GM12801 (cell line): ENCODE measurements around the gene TOM1L2.

Experiments
- TF ChIP-seq, protein P1 (sequence below): IDR thresholded peaks from one replicate; pipeline ENCODE4 v1.5.1; 2011; ENCODE audit warnings: control low read depth; ENCODE audit not compliant: insufficient read length; ENCODE audit errors: extremely low read depth

Gene TOM1L2

DNA sequence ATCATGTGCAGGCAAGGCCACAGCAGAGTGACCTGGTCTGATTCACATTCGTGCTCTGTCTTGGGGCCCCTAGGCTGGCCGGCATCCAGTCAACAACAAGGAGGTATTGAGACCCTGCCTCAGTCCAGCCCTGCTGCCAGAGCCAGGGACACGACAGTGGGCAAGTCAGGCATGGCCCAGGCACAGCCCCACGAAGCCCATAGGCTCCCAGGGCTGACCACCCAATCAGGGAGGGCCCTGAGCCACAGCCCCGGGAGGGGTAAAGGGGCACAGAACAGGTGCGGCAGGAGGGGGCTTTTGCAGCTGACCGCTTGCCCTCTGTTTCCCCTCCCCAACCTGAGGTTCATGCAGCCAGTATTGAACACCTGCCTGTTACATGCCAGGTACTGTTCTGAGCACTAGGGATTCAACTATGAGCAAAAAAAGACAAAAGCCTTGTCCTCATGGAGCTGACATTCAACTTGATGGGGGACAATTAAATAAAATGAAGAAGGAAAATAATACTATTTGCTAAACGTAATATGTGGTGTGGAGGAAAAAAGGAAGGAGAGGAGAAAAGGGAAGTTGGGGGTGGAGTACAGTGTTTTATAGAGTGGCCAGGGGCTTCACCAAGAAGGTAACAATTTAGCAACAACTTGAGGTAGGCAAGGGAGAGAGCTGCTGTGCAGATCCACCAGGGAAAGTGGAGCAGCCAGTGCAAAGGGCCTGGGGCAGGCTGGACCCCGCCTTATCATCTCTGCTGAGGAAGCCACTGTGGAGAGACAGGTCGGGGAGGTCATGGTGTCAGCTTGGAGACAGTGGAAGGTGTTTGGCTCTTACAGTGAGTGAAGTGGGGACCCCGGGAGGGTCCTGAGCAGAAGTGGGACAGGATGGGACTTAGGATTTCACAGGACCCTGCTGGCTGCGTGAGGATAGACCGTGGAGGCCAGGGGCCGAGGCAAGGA is 6.6 kb upstream of the TOM1L2 start:
- TF ChIP-seq, protein P1, sequence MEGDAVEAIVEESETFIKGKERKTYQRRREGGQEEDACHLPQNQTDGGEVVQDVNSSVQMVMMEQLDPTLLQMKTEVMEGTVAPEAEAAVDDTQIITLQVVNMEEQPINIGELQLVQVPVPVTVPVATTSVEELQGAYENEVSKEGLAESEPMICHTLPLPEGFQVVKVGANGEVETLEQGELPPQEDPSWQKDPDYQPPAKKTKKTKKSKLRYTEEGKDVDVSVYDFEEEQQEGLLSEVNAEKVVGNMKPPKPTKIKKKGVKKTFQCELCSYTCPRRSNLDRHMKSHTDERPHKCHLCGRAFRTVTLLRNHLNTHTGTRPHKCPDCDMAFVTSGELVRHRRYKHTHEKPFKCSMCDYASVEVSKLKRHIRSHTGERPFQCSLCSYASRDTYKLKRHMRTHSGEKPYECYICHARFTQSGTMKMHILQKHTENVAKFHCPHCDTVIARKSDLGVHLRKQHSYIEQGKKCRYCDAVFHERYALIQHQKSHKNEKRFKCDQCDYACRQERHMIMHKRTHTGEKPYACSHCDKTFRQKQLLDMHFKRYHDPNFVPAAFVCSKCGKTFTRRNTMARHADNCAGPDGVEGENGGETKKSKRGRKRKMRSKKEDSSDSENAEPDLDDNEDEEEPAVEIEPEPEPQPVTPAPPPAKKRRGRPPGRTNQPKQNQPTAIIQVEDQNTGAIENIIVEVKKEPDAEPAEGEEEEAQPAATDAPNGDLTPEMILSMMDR: no peak

DNA sequence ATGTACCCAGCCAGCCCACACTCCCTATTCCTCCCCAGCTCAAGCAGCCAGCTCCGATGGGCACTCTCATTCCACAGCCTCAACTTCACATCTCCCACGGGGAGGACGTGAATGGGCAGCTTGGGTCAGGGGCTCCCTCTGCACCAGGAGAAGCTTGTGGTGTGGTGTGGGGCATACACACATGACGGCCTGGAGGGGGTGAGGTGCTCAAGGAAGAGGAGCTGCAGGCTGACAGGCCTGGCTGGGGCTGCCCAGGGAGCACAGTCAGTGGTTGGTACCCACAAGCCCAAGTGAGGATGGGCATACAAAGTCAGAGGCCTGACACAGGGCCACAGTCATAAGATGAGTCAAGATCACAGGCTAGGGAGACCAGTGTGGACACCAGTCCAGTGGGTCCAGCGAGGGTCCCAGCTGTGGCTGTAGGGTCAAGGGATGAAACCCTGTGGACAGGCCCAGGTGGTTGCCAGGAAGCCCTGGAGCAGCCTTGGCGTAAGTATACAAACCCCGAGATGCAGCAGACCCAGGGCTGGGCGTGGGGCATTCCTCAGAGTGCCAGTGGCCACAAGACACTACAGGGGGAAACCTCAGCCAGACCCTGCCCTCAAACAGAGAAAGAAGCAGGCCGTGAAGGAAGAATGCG is 4.9 kb upstream of the TOM1L2 start:
- TF ChIP-seq, protein P1: no peak

DNA sequence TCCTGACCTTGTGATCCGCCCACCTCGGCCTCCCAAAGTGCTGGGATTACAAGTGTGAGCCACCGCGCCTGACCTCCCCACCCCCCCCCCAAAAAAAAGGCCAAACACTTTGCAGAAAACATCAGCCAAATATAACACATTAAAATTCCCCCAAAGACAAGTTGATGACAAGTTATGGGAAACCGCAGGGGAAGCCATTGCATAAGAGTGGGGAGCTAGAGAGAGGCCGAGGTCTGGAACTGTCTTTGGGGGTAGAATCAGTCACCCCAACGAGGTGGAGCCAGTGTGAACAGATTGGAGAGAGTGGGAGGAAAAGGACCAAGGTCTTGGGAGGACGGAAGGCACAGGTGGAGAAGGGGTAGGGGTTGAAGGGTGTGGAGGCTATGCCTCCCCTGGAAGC is 3.2 kb upstream of the TOM1L2 start:
- TF ChIP-seq, protein P1: no peak

GRCh38 chr17:17972952-17973254 is 703 bp upstream of the TOM1L2 start:
- TF ChIP-seq, protein P1: no peak

- TF ChIP-seq, protein P1: no peak
Measured at GRCh38 chr17:17971431-17972125, 622 bp downstream of the TOM1L2 start.

DNA sequence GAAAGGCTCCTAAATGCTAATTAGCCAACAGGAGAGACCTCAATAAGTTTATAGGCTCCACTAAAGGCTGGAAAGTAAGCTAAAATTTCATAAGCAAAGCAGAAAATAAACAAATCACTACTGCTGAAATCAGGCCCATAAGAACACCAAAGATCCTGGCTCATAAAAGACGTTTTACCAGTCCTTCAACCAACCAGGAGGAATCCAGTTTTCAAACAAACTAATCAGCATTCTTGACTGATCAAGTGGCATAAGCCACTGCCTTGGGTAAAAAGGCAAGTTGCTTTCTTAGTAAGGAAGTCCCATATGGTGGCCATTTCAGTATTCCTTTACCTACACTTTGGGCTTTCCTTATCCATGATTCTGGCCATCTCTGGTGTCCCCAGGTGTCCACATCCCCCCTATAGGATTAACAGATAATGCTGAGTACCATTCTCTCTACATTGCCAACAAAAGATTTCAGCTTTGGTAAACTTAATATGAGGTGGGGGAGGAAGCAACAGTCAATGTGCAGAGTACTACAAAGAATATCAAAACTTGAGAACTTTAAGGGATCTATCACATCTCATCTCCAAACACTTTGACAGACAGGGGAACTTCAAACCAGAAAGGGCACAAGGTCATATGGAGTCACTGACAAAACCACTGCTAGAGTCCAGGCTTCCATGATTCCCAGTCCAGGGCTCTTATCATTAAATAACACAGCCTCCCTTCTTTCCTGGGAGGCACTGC is 1.3 kb downstream of the TOM1L2 start:
- TF ChIP-seq, protein P1: no peak

DNA sequence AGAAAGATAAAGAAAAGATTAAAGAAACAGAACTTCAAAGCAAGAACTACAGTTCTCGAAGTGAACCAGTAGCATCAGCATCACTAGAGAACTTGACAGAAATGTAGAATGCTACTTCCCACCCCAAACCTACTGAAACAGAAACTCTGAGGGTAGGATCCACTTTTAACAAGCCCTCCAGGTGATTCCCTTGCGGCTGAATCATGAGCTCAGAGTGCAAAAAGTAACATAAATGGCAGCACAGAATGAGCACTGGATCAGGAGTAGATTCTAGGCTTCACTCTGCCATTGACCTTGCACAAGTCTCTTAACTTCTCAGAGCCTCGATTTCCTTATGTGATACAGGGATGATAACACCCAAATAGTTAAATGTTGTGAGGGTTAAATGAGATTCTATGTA is 5.8 kb downstream of the TOM1L2 start:
- TF ChIP-seq, protein P1: no peak
